Smooth muscle cell (in vitro differentiated cells): Measurements from ENCODE around the gene TAMALIN. TPM values are rescaled to one million over a fixed set of nuclear protein-coding genes. Genes with fewer than 3 reads are reported as not detected.

ENCODE experiments used
- DNase-seq: peaks from one replicate; lab custom pipeline; 2025; ENCODE audit not compliant: unreplicated experiment; lab: John Stamatoyannopoulos, UW
- H2AFZ ChIP-seq: fragments of 200-600 bp; sonication (generic); 2 replicates; pipeline ENCODE4 v1.6.0; 2016; ENCODE audit warnings: antibody characterized with exemption, low read depth, mild to moderate bottlenecking
- H3F3A ChIP-seq: fragments of 200-600 bp; sonication (generic); 2 replicates; pipeline ENCODE4 v1.6.0; 2017; ENCODE audit warnings: antibody characterized with exemption, low read depth
- H3K27ac ChIP-seq: fragments of 200-600 bp; sonication (generic); 2 replicates; pipeline ENCODE4 v1.5.1; 2016; ENCODE audit warnings: low read depth, mild to moderate bottlenecking
- H3K27me3 ChIP-seq: fragments of 200-600 bp; sonication (generic); 2 replicates; pipeline ENCODE4 v1.6.1; 2016; ENCODE audit warnings: low read depth, mild to moderate bottlenecking
- H3K36me3 ChIP-seq: fragments of 200-600 bp; sonication (generic); 2 replicates; pipeline ENCODE4 v1.5.1; 2016; ENCODE audit warnings: low read depth
- H3K4me1 ChIP-seq: fragments of 200-600 bp; sonication (generic); 2 replicates; pipeline ENCODE4 v1.5.1; 2016; ENCODE audit warnings: low read depth
- H3K4me2 ChIP-seq: fragments of 200-600 bp; sonication (generic); 2 replicates; pipeline ENCODE4 v1.6.0; 2016; ENCODE audit warnings: mild to moderate bottlenecking
- H3K4me3 ChIP-seq: fragments of 200-600 bp; sonication (generic); 2 replicates; pipeline ENCODE4 v1.5.1; 2016; ENCODE audit warnings: mild to moderate bottlenecking
- H3K79me2 ChIP-seq: fragments of 200-600 bp; sonication (generic); 2 replicates; pipeline ENCODE4 v1.6.0; 2016; ENCODE audit warnings: low read depth, mild to moderate bottlenecking
- H3K9ac ChIP-seq: fragments of 200-600 bp; sonication (generic); 2 replicates; pipeline ENCODE4 v1.6.0; 2016; ENCODE audit warnings: low read depth
- H3K9me3 ChIP-seq: fragments of 200-600 bp; sonication (generic); replicated peaks from 2 replicates; pipeline ENCODE4 v1.5.1; 2016; ENCODE audit warnings: low read depth
- H4K20me1 ChIP-seq: fragments of 200-600 bp; sonication (generic); 2 replicates; pipeline ENCODE4 v1.6.0; 2016; ENCODE audit warnings: low read depth
- CTCF ChIP-seq: fragments of 200-600 bp; sonication (generic); IDR thresholded peaks from 2 replicates; pipeline ENCODE4 v1.5.1; 2017; ENCODE audit warnings: borderline replicate concordance, mild to moderate bottlenecking, antibody characterized with exemption; ENCODE audit not compliant: insufficient read depth, poor library complexity, severe bottlenecking
- WGBS: methylation state at CpG from one replicate; pipeline ENCODE4 v1.1.7; 2016; ENCODE audit warnings: low lambda C conversion rate; 5-methylcytosine and 5-hydroxymethylcytosine counted together
- polyA plus RNA-seq: library from polyadenylated mRNA; unstranded; fragments of >200 nt; fragmentation: Nextera tagmentation; extraction: Ambion mirVana; gene quantifications from 2 replicates; pipeline ENCODE4 v1.2.1, GENCODE V29; 2016
- total RNA-seq: library from RNA; depleted of rRNA; stranded (reverse); fragments of >200 nt; gene quantifications from 2 replicates; pipeline ENCODE4 v1.2.3, GENCODE V29; 2014

Gene TAMALIN
- total and polyA plus RNA-seq, 2 experiments from 2014 or later = 4.1 to 32.4 TPM

GRCh38 chr12:52059582-52060497 lies 53.1 kb downstream of the TAMALIN start:
- no peak overlapping the region for H3K9ac ChIP-seq
- peaks cover 6% of the 10 kb centered on the region for H3K4me1 ChIP-seq
- no peak overlapping the region for H3K4me3 ChIP-seq
- no peak overlapping the region for H3K4me2 ChIP-seq
- TF ChIP-seq CTCF = no peak
- no peaks in the 10 kb centered on the region for H3K27me3 ChIP-seq
- H3K79me2 ChIP-seq = no peaks in the 10 kb centered on the region
- DNase-seq = no peak
- H3K27ac ChIP-seq = no peak overlapping the region
- no peaks in the 10 kb centered on the region for H3K36me3 ChIP-seq
- WGBS = 90% methylated on average over 12 of the region's 12 CpGs
- H4K20me1 ChIP-seq = peaks cover 43% of the 10 kb centered on the region
- H2AFZ ChIP-seq = no peak overlapping the region
- peaks cover 4% of the 10 kb centered on the region for H3F3A ChIP-seq
- H3K9me3 ChIP-seq = no peaks in the 10 kb centered on the region

GRCh38 chr12:52060498-52061177 lies 53.9 kb downstream of the TAMALIN start:
- TF ChIP-seq CTCF = no peak
- Histone ChIP-seq H3K9ac (no peak overlapping the region), H3F3A (peaks cover 4% of the 10 kb centered on the region), H2AFZ (no peak overlapping the region), H3K4me3 (no peak overlapping the region), H3K4me1 (peaks cover 6% of the 10 kb centered on the region), H3K36me3 (no peaks in the 10 kb centered on the region), H4K20me1 (peaks cover 35% of the 10 kb centered on the region), H3K27me3 (no peaks in the 10 kb centered on the region), H3K4me2 (no peak overlapping the region), H3K79me2 (no peaks in the 10 kb centered on the region), H3K27ac (no peak overlapping the region), H3K9me3 (no peaks in the 10 kb centered on the region)
- no peak for DNase-seq
- WGBS = 90% methylated on average over 14 of the region's 14 CpGs

- no peak overlapping the region for H3K4me2 ChIP-seq
- H3K27me3 ChIP-seq = no peaks in the 10 kb centered on the region
- no peaks in the 10 kb centered on the region for H3K79me2 ChIP-seq
- H3K4me3 ChIP-seq = no peak overlapping the region
- H3K9ac ChIP-seq = no peak overlapping the region
- peaks cover 4% of the 10 kb centered on the region for H3F3A ChIP-seq
- DNase-seq = no peak
- H2AFZ ChIP-seq = no peak overlapping the region
- peaks cover 25% of the 10 kb centered on the region for H4K20me1 ChIP-seq
- H3K4me1 ChIP-seq = peaks cover 6% of the 10 kb centered on the region
- H3K27ac ChIP-seq = no peak overlapping the region
- no peak for TF ChIP-seq CTCF
- H3K9me3 ChIP-seq = no peaks in the 10 kb centered on the region
- H3K36me3 ChIP-seq = no peaks in the 10 kb centered on the region
- 70% methylated on average over 9 of the region's 12 CpGs for WGBS
Observed at GRCh38 chr12:52061470-52062166, 54.9 kb downstream of the TAMALIN start.
